NT2/D1 (cell line): ENCODE measurements around the gene MYO5C.

Experiments used
- DNase-seq: peaks from one replicate; pipeline ENCODE4 v3.0.0-alpha.2; 2011; ENCODE audit warnings: low read depth, low spot score
- H3K27me3 ChIP-seq: 2 replicates; pipeline ENCODE4 v1.6.0; 2011; ENCODE audit warnings: mild to moderate bottlenecking; ENCODE audit not compliant: insufficient read length, insufficient read depth
- H3K36me3 ChIP-seq: 2 replicates; pipeline ENCODE4 v1.6.1; 2011; ENCODE audit warnings: mild to moderate bottlenecking, low read length, mixed read lengths; ENCODE audit not compliant: insufficient read depth, insufficient read length
- H3K4me1 ChIP-seq: 2 replicates; pipeline ENCODE4 v1.5.1; 2011; ENCODE audit not compliant: insufficient read depth, insufficient read length
- H3K4me3 ChIP-seq: 2 replicates; pipeline ENCODE4 v1.5.1; 2011; ENCODE audit warnings: low read depth; ENCODE audit not compliant: insufficient read length
- H3K9ac ChIP-seq: 2 replicates; pipeline ENCODE4 v1.6.0; 2011; ENCODE audit warnings: low read depth; ENCODE audit not compliant: insufficient read length
- H3K9me3 ChIP-seq: 2 replicates; pipeline ENCODE4 v1.5.1; 2011; ENCODE audit warnings: mild to moderate bottlenecking, low read length; ENCODE audit not compliant: insufficient read depth
- SUZ12 ChIP-seq: IDR thresholded peaks from 2 replicates; pipeline ENCODE4 v1.6.1; 2011; ENCODE audit not compliant: insufficient read length, insufficient read depth; ENCODE audit errors: extremely low read depth
- YY1 ChIP-seq: IDR thresholded peaks from 2 replicates; pipeline ENCODE4 v1.6.1; 2011; ENCODE audit not compliant: insufficient read length, insufficient read depth
- ZNF274 ChIP-seq: IDR thresholded peaks from 2 replicates; pipeline ENCODE4 v1.6.1; 2011; ENCODE audit warnings: mild to moderate bottlenecking, low read depth, low read length

MYO5C gene, protein sequence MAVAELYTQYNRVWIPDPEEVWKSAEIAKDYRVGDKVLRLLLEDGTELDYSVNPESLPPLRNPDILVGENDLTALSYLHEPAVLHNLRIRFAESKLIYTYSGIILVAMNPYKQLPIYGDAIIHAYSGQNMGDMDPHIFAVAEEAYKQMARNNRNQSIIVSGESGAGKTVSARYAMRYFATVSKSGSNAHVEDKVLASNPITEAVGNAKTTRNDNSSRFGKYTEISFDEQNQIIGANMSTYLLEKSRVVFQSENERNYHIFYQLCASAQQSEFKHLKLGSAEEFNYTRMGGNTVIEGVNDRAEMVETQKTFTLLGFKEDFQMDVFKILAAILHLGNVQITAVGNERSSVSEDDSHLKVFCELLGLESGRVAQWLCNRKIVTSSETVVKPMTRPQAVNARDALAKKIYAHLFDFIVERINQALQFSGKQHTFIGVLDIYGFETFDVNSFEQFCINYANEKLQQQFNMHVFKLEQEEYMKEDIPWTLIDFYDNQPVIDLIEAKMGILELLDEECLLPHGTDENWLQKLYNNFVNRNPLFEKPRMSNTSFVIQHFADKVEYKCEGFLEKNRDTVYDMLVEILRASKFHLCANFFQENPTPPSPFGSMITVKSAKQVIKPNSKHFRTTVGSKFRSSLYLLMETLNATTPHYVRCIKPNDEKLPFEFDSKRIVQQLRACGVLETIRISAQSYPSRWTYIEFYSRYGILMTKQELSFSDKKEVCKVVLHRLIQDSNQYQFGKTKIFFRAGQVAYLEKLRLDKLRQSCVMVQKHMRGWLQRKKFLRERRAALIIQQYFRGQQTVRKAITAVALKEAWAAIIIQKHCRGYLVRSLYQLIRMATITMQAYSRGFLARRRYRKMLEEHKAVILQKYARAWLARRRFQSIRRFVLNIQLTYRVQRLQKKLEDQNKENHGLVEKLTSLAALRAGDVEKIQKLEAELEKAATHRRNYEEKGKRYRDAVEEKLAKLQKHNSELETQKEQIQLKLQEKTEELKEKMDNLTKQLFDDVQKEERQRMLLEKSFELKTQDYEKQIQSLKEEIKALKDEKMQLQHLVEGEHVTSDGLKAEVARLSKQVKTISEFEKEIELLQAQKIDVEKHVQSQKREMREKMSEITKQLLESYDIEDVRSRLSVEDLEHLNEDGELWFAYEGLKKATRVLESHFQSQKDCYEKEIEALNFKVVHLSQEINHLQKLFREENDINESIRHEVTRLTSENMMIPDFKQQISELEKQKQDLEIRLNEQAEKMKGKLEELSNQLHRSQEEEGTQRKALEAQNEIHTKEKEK (N-terminal part only)

DNA sequence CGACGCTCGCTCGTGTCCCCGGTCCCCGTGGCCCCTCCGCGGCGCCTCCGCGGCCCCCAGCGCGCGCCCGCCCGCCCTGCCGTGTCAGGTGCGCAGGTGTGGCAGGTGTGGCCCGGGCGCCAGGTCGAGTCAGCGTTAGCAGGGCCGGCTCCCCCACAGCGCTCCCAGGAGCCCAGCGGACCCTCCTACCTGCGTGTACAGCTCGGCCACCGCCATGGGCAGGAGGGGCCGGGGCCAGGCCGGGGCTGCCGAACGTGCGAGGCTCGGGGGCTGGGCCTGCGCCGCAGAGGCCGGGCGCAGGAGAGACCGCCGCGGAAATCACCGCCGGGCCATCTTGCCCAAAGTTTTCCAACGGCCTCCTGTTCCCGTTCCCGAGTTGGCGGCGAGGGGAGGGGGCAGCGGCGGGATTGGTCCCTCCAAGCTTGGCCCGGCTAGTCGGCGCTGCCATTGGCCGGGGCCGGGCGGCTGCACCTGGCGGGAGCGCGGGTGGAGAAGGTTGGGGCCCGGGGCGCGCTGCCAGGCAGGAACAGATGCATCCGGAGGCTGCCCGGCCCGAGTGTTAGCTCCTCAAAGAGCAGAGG is at the start of gene MYO5C:
Gene MYO5C (minus strand): TSS at position 384 of the 581 bp plus-strand sequence. CDS start 168 bp downstream, at position 216.
- H3K27me3 ChIP-seq = peaks cover 19% of the 10 kb centered on the region
- H3K36me3 ChIP-seq = no peaks in the 10 kb centered on the region
- peak within 1 kb of the TSS; percentile 78 for H3K9ac ChIP-seq
- H3K4me3 ChIP-seq = peak within 1 kb of the TSS; percentile 30
- DNase-seq = peak; percentile 44
- no peaks in the 10 kb centered on the region for H3K9me3 ChIP-seq
- TF ChIP-seq ZNF274 (no peak), SUZ12 (no peak), YY1 (no peak)
- H3K4me1 ChIP-seq = no peaks in the 10 kb centered on the region

DNA sequence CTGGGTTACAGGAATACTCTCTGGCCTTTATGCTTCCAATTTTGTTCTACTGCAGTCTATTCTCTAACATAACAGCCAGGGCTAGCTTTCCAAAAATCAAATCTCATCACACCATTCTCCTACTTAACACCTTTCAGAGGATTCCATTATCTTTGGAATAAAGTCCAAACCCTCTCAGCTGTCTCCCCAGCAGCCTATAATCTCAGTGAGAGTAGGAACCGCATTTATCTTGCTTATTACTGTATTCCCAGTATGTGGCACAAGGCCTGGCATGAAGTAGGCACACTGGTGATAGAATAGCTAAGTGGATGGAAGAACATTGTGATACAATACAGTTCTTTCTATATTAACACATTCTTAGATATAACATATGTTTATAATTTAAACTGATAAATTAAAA is 49.0 kb upstream of the MYO5C start:
- H3K36me3 ChIP-seq = peaks cover 4% of the 10 kb centered on the region
- H3K9me3 ChIP-seq = no peaks in the 10 kb centered on the region
- no peak for DNase-seq
- TF ChIP-seq YY1 = no peak
- TF ChIP-seq SUZ12 = no peak
- no peak for TF ChIP-seq ZNF274
- H3K9ac ChIP-seq = no peak overlapping the region
- H3K27me3 ChIP-seq = no peaks in the 10 kb centered on the region
- H3K4me3 ChIP-seq = no peak overlapping the region
- no peaks in the 10 kb centered on the region for H3K4me1 ChIP-seq

DNA sequence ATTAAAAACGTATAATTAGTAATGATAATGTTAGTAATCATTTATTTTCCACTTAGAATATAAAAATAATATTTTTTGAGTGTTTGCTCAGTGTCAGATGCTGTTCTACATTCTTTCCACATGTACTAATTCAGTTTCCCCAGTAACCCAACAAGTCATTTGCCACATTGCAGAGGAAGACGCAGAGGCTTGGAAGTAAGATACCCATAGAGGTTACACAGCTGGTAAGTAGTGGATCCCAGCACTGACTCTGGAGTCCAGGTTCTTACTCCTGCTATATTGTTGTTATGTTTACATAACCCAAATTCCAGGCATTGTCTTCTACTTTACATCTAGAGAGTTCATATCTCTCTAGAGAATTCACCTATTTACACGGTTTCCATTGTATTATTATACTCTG is 48.2 kb upstream of the MYO5C start:
- no peaks in the 10 kb centered on the region for H3K27me3 ChIP-seq
- no peaks in the 10 kb centered on the region for H3K36me3 ChIP-seq
- H3K9me3 ChIP-seq = no peaks in the 10 kb centered on the region
- H3K4me3 ChIP-seq = no peak overlapping the region
- no peak for DNase-seq
- no peak overlapping the region for H3K9ac ChIP-seq
- TF ChIP-seq ZNF274 = no peak
- TF ChIP-seq SUZ12 = no peak
- no peak for TF ChIP-seq YY1
- no peaks in the 10 kb centered on the region for H3K4me1 ChIP-seq

DNA sequence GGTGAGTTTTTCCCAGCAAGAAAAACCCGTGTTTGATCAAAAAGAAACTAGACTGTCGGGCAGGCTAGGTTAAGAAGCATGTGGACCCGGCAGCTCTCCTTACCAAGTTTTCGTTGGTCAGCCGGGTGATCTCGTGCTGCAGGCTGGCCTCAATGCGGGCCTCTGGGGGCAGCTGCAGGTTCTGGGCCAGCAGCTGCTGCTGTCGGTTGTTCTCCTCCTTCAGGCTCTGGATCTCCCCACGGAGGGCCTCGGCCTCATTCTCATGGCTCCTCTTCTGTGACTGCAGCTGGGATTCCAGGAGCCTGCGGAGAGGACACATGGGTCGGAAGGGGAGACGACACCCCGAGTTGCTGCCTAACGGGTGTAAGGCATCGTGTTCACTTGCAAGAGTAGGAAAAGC is 44.5 kb upstream of the MYO5C start:
- no peak overlapping the region for H3K9ac ChIP-seq
- DNase-seq = no peak
- no peaks in the 10 kb centered on the region for H3K36me3 ChIP-seq
- TF ChIP-seq ZNF274 (no peak), YY1 (no peak), SUZ12 (no peak)
- H3K4me3 ChIP-seq = no peak overlapping the region
- no peaks in the 10 kb centered on the region for H3K9me3 ChIP-seq
- H3K4me1 ChIP-seq = no peaks in the 10 kb centered on the region
- no peaks in the 10 kb centered on the region for H3K27me3 ChIP-seq

DNA sequence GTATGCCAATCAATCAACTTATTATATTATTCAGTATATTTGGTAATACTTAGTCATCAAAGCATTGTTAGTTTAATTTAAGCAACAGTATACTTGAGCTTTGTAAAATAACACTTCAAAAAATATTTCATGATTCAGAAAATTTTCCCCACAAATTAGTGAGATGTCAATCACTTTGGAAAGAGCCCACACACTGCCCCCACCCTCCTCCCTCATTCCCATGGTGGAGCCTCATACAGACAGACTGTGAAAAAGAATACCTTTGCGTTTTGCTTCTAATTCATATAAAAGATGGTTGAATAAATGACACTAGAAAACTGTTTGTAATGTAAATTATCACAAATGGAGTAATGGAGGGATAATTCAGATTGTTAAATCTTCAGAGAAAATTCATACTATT is 43.3 kb upstream of the MYO5C start:
- Histone ChIP-seq H3K4me1 (no peaks in the 10 kb centered on the region), H3K4me3 (no peak overlapping the region), H3K27me3 (no peaks in the 10 kb centered on the region), H3K36me3 (no peaks in the 10 kb centered on the region), H3K9ac (no peak overlapping the region), H3K9me3 (no peaks in the 10 kb centered on the region)
- TF ChIP-seq ZNF274 (no peak), YY1 (no peak), SUZ12 (no peak)
- DNase-seq = no peak

DNA sequence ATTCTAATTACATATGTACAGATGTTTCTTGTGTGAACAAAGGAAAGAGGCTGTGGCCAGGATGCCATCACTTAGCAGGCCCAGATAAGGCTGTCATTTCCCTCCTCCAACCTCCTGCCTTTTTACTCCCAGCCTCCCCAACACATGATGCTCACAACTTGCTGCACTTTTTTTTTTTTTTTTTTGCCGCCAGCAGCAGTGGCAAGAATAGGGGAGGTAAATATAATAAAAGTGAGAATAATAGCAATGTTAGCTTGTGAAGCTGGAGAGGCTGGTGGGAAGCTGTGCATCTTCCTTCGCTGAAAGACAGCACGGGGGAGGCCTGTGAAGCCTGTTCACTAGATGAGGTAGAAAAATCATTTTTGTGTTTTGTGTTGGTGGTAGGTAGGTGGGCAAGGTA is 42.5 kb upstream of the MYO5C start:
- Histone ChIP-seq H3K4me3 (no peak overlapping the region), H3K9ac (no peak overlapping the region), H3K9me3 (no peaks in the 10 kb centered on the region), H3K36me3 (no peaks in the 10 kb centered on the region), H3K4me1 (no peaks in the 10 kb centered on the region), H3K27me3 (no peaks in the 10 kb centered on the region)
- DNase-seq = peak; percentile 8
- TF ChIP-seq SUZ12 (no peak), ZNF274 (no peak)
